ENCODE measurements around the gene ATG4B.
"Not testable (repeated sequence)": the region's sequence is repeated elsewhere in the genome, so short reads cannot be mapped to it uniquely, and the experiment has no call there.

Gene ATG4B

GRCh38 chr2:241640165-241640795 is 2.8 kb downstream of the ATG4B start:
- DNase-seq = no peak

GRCh38 chr2:241641631-241642030 is 4.1 kb downstream of the ATG4B start:
- DNase-seq = no peak

GRCh38 chr2:241645056-241645914 is 7.8 kb downstream of the ATG4B start:
- DNase-seq = no peak

GRCh38 chr2:241645915-241646645 is 8.6 kb downstream of the ATG4B start:
- DNase-seq = no peak

- DNase-seq = no peak
These were observed 11.0 kb downstream of the ATG4B start for GRCh38 chr2:241648453-241648852.

- no peak for DNase-seq
These were observed 11.9 kb downstream of the ATG4B start for GRCh38 chr2:241649404-241649803.

- DNase-seq = no peak
These were observed 12.4 kb downstream of the ATG4B start for GRCh38 chr2:241649927-241650326.

GRCh38 chr2:241652142-241652541 is 14.6 kb downstream of the ATG4B start:
- DNase-seq = no peak

GRCh38 chr2:241652722-241653121 is 15.2 kb downstream of the ATG4B start:
- no peak for DNase-seq

- no peak for DNase-seq
These were observed 15.8 kb downstream of the ATG4B start for GRCh38 chr2:241653210-241653750.

GRCh38 chr2:241654551-241654950 is 17.1 kb downstream of the ATG4B start:
- no peak for DNase-seq

GRCh38 chr2:241655516-241656189 is 18.2 kb downstream of the ATG4B start:
- no peak for DNase-seq

- no peak for DNase-seq
These were observed 18.8 kb downstream of the ATG4B start for GRCh38 chr2:241656190-241656741.

GRCh38 chr2:241657786-241658254 is 20.3 kb downstream of the ATG4B start:
- DNase-seq = no peak

GRCh38 chr2:241658296-241658695 is 20.8 kb downstream of the ATG4B start:
- DNase-seq = no peak

GRCh38 chr2:241659150-241659739 is 21.8 kb downstream of the ATG4B start:
- DNase-seq = no peak

GRCh38 chr2:241660593-241661213 is 23.2 kb downstream of the ATG4B start:
- no peak for DNase-seq

GRCh38 chr2:241662731-241663130 is 25.2 kb downstream of the ATG4B start:
- not testable (repeated sequence) for DNase-seq

- DNase-seq = no peak
These were observed 28.4 kb downstream of the ATG4B start for GRCh38 chr2:241665731-241666440.

GRCh38 chr2:241666627-241667400 is 29.3 kb downstream of the ATG4B start:
- DNase-seq = no peak
